GM12872 (cell line): ENCODE results near the gene REX1BD.

ENCODE experiments used
- TF ChIP-seq, protein P1 (sequence below): IDR thresholded peaks from 3 replicates; pipeline ENCODE4 v1.5.1; 2011; ENCODE audit warnings: low read depth, mild to moderate bottlenecking, low read length, moderate library complexity; ENCODE audit not compliant: insufficient read depth

REX1BD gene

DNA sequence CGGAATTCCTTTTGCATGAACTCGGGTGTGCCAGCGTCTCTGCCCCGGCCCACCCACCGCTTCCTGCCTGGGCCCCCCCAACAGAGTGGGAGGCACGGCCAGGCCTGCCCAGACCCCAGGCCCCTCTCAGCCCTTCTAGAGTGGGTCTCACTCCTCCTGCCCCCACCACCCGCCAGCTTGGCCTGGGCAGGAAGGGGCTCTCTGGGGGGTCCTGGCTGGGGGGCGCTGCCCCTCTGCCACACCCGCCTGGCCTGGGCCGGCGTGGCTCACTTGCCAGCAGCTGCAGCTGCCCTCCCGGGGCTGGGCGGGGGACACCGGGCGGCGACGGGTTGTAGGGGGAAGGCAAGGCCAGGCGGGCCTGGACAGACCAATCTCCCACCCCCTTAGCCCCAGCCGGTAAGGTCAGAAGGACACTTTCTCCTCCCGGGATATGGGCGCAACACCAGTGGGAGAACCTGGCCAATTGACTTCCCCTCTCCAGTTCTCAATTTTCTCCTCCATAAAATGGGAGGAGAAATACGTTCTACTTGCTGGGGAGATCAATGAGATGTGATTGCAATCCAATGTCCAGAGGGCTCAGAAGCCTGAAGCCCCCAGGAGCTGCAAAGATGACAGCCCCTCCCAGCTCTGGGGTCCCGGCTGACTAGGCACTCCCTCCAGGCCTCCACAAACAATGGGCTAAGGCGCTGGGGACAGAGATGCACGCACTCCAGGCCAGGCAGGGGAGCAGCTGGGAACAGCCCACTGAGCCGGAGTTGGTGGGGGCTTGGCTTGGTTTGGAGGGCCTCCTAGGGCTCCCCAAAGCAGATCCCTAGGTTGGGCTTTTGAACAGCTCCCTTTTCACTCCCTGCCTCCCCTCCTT, 15.6 kb downstream of the REX1BD start:
- TF ChIP-seq, protein P1, sequence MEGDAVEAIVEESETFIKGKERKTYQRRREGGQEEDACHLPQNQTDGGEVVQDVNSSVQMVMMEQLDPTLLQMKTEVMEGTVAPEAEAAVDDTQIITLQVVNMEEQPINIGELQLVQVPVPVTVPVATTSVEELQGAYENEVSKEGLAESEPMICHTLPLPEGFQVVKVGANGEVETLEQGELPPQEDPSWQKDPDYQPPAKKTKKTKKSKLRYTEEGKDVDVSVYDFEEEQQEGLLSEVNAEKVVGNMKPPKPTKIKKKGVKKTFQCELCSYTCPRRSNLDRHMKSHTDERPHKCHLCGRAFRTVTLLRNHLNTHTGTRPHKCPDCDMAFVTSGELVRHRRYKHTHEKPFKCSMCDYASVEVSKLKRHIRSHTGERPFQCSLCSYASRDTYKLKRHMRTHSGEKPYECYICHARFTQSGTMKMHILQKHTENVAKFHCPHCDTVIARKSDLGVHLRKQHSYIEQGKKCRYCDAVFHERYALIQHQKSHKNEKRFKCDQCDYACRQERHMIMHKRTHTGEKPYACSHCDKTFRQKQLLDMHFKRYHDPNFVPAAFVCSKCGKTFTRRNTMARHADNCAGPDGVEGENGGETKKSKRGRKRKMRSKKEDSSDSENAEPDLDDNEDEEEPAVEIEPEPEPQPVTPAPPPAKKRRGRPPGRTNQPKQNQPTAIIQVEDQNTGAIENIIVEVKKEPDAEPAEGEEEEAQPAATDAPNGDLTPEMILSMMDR = no peak

DNA sequence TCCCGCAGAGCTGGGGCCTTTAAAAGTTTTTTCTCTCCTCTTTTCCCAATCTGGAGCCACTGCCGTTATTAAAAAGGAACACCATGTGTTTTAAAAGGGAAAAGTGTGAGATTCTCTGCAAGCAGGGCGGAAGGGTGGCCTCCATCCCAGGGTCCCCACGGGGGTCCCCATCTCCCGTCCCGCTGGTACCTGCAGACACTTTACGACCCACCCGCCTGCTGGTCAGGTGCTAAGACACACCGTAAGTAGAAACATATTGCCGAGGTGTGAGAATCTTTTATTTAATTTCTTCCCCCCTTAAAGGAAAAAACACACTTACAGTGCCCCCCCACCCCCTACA, 16.2 kb downstream of the REX1BD start:
- TF ChIP-seq, protein P1 = no peak

DNA sequence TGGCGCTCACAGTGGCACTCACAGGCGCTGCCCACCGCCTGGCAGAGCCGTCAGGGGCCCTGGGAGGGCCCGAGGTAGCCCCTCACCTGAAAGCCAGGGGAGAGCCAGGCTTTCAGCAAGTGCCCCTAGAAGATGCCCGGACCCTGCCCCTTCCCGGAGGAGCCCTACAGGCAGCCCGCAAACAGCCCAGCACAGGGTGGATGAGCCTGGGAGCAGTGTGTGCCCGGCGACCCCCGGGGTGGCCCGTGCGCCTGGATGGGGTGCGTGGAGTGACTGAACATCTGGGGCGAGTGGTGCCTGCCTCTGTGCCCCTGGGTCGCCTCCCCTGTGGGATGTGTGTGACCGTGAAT, 16.6 kb downstream of the REX1BD start:
- TF ChIP-seq, protein P1 = no peak

DNA sequence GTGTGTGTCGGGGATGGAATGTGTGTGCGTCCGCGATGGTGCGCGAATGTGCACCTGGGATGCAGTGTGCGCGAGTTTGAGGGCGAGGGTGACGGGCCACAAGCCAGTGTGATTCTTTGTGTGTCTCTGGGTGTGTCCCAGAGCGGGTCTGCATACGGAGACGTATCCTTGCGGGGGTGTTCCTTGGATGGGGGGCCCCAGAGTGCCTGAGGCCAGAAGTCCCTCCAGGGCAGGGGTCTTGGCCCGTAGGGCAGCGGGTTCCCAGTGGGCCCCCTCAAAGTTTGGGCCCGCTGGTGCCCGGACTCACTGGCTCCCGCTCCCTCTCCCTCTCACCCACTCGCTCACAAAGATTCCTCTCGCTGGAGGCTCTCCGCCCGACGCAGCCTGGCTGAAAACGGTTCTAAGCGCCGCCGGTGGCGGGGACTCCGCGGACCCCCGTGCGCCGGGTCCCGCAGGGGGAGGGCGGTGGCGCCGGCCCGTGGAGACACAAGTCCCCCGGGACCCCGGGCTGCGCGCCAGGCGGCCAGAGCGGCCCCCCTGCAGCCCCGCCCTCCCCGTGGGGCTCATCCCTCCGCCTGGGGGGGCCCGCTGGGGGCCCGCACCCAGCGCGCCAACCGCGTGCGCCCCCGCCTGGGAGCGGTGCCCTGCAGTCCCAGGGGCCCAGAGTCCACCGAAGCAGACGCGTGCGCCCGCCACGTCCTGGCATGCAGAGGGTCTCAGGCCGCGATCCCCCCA, 17.1 kb downstream of the REX1BD start:
- TF ChIP-seq, protein P1 = no peak

DNA sequence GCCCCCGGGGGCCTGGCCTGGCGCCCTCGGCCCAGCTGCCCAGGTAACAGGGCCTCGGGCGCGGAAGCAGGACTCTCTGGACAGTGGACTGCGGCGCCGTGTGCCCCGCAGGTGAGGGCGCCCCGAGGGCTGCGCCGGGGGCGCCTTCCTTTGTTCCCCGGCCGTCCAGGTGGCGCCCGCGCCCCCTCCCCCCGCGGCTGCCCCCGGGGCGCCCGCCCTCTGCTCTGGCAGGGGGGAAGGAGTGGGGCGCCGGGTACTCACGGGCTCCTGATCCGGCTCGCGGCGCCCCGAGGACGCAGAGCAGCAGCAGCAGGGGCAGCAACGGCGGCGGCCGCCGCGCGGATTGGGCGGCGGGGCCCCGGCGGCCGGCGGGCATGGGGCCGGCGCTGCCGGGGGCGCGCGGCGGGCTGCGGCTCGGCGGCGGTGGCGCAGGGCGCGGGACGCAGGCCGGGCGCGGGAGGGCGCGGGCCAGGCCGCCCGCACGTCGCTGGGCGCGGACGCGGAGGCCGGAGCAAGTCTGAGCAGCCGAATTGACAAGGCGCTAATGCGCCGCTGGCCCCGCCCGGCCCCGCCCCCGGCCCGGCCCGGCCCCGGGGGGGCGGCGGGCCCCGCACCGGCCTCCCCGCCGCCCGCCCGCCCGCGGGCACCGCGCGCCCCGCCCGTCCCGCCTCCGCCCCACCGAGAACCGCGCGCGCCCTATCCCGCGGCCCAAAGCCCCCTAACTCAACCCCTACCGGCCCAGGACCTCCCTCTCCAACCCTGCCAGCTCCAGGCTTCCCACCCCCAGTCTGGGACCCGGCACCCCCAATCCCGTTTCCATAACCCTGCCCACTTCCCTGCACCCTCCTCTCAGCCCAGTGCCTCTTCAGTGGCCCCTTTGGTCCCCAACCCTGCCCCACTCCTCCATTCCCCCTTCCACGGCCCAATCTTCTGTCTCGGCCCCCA, 18.0 kb downstream of the REX1BD start, which contains the start of gene CRLF1:
TSS of gene CRLF1 (minus strand) at position 519 of the 945 bp plus-strand sequence. CDS start at position 376, 143 bp downstream.
- TF ChIP-seq, protein P1 = no peak

DNA sequence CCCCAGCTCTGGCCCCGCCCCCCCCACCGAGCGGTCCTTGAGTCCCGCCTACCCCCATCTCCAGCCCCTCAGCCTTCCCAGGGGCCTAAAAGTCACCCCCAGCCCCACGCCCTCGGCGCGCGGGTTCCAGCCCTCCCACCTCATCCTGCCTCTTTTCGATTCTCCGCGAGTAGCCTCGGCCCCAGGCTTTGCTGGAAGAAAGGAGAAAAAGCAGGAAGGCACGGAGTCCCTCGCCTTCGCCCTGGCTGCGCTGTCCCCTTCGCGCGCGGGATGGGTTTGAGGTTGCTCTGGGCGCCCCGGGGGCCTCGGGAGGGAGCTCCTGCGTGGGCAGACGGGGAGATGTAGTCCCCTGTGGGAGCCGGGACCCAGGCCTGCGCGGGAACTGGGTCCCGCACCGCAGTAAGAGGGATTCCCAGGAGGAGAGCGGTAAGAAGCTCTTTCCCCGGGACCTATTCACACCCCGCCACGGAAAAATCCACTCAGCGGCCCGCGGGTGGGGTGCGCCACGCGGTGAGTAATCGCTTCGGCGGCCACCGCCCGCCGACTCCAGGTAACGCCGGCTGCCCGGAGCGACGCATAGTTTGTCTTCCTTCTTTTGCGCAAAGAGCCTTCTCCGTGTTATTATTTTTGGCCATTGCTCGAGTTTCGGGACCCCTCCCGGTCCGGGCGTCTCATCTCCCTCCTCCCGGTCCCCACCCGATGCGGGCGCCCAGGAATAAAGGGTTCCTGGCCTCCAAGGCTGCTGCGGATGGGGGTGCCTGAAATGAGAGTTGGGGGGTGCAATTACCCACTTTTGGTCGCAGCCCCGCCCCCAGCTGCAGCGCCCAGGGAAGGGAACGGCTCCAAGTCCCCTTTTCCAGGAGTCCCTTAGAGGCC, 18.9 kb downstream of the REX1BD start:
- TF ChIP-seq, protein P1 = no peak
